Gastrocnemius medialis (tissue), 4 donors: ENCODE results near the gene TMEM132D.

Experiments used
- POLR2A ChIP-seq, 2 donors: fragments of 450-650 bp; IDR thresholded peaks; one replicate each; pipeline ENCODE4 v1.6.1; 2017; ENCODE audit warnings: antibody characterized with exemption in 2 of 2, mild to moderate bottlenecking in 2 of 2, moderate library complexity in 2 of 2
- TF ChIP-seq, protein P1 (sequence below), 5 experiments: fragments of 450-650 bp in 3 of 5; fragments of 200-600 bp in 2 of 5; sonication (generic) in 2 of 5; IDR thresholded peaks in 4 of 5; conservative IDR thresholded peaks in 1 of 5; 1 replicate in 4 of 5; 2 replicates in 1 of 5; pipeline ENCODE4 v1.5.1; 2016 to 2019; ENCODE audit warnings: antibody characterized with exemption in 5 of 5, mild to moderate bottlenecking in 3 of 5, moderate library complexity in 3 of 5

DNA sequence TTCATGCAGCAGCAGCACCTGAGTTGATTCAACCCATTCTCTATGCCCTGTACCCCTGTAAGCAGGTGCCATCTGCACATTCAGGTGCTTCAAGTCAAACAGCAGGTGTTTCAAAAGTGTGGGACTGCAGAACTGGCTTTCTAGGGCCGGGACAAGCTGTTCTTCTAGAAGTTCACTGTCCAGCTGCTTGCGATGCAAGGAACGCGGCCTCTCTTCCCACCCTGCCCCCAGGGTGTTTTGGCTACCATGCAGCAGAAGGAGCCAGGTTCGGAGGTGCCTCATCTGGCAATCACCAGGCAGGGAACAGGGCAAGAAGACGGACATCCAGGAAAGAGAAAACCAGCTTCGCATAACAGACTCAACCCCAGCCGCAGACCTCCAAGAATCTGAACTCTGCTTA lies 35.2 kb downstream of the TMEM132D start:
- TF ChIP-seq, protein P1, sequence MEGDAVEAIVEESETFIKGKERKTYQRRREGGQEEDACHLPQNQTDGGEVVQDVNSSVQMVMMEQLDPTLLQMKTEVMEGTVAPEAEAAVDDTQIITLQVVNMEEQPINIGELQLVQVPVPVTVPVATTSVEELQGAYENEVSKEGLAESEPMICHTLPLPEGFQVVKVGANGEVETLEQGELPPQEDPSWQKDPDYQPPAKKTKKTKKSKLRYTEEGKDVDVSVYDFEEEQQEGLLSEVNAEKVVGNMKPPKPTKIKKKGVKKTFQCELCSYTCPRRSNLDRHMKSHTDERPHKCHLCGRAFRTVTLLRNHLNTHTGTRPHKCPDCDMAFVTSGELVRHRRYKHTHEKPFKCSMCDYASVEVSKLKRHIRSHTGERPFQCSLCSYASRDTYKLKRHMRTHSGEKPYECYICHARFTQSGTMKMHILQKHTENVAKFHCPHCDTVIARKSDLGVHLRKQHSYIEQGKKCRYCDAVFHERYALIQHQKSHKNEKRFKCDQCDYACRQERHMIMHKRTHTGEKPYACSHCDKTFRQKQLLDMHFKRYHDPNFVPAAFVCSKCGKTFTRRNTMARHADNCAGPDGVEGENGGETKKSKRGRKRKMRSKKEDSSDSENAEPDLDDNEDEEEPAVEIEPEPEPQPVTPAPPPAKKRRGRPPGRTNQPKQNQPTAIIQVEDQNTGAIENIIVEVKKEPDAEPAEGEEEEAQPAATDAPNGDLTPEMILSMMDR (IDR thresholded peaks at IDR 0.05 in 4 of 5, conservative IDR thresholded peaks at IDR 0.05 in 1 of 5): no peak
- no peak for TF ChIP-seq POLR2A (IDR thresholded peaks at IDR 0.05)
